Measurements from ENCODE around the gene SMIM20.

SMIM20 gene

GRCh38 chr4:25970226-25970675, 56.2 kb downstream of the SMIM20 start:
- DNase-seq (ENCODE audit: insufficient read length) (peak; percentile 23), FAIRE-seq (peak; percentile 85)
- TF ChIP-seq TAF1 (IDR thresholded peaks at IDR 0.05; ENCODE audit: borderline replicate concordance, low read depth, low read length) (no peak), POLR2AphosphoS5 (IDR thresholded peaks at IDR 0.05; ENCODE audit: low read depth, low read length) (no peak), POLR2A (IDR thresholded peaks at IDR 0.05; ENCODE audit: low read depth, low read length) (no peak)

- DNase-seq (ENCODE audit: insufficient read length) = no peak
- FAIRE-seq = peak; percentile 21
- no peak for TF ChIP-seq POLR2AphosphoS5 (IDR thresholded peaks at IDR 0.05; ENCODE audit: low read depth, low read length)
- no peak for TF ChIP-seq POLR2A (IDR thresholded peaks at IDR 0.05; ENCODE audit: low read depth, low read length)
- no peak for TF ChIP-seq TAF1 (IDR thresholded peaks at IDR 0.05; ENCODE audit: borderline replicate concordance, low read depth, low read length)
These were observed 56.8 kb downstream of the SMIM20 start for GRCh38 chr4:25970691-25971432.

- DNase-seq (ENCODE audit: insufficient read length) = no peak
- no peak for FAIRE-seq
- TF ChIP-seq POLR2A (IDR thresholded peaks at IDR 0.05; ENCODE audit: low read depth, low read length) (no peak), POLR2AphosphoS5 (IDR thresholded peaks at IDR 0.05; ENCODE audit: low read depth, low read length) (no peak), TAF1 (IDR thresholded peaks at IDR 0.05; ENCODE audit: borderline replicate concordance, low read depth, low read length) (no peak)
These were observed 58.3 kb downstream of the SMIM20 start for GRCh38 chr4:25972366-25972765.

GRCh38 chr4:25972984-25973745, 59.1 kb downstream of the SMIM20 start:
- TF ChIP-seq POLR2AphosphoS5 (IDR thresholded peaks at IDR 0.05; ENCODE audit: low read depth, low read length) (no peak), POLR2A (IDR thresholded peaks at IDR 0.05; ENCODE audit: low read depth, low read length) (no peak), TAF1 (IDR thresholded peaks at IDR 0.05; ENCODE audit: borderline replicate concordance, low read depth, low read length) (no peak)
- no peak for FAIRE-seq
- DNase-seq (ENCODE audit: insufficient read length) = no peak

GRCh38 chr4:25976780-25977179, 62.8 kb downstream of the SMIM20 start:
- FAIRE-seq = no peak
- no peak for TF ChIP-seq TAF1 (IDR thresholded peaks at IDR 0.05; ENCODE audit: borderline replicate concordance, low read depth, low read length)
- TF ChIP-seq POLR2A (IDR thresholded peaks at IDR 0.05; ENCODE audit: low read depth, low read length) = no peak
- no peak for TF ChIP-seq POLR2AphosphoS5 (IDR thresholded peaks at IDR 0.05; ENCODE audit: low read depth, low read length)
- DNase-seq (ENCODE audit: insufficient read length) = no peak

GRCh38 chr4:25977397-25978170, 63.6 kb downstream of the SMIM20 start:
- FAIRE-seq = no peak
- DNase-seq (ENCODE audit: insufficient read length) = no peak
- no peak for TF ChIP-seq POLR2A (IDR thresholded peaks at IDR 0.05; ENCODE audit: low read depth, low read length)

GRCh38 chr4:25978327-25978726, 64.3 kb downstream of the SMIM20 start:
- DNase-seq (ENCODE audit: insufficient read length) (no peak), FAIRE-seq (no peak)
- TF ChIP-seq POLR2AphosphoS5 (IDR thresholded peaks at IDR 0.05; ENCODE audit: low read depth, low read length) (no peak), TAF1 (IDR thresholded peaks at IDR 0.05; ENCODE audit: borderline replicate concordance, low read depth, low read length) (no peak), POLR2A (IDR thresholded peaks at IDR 0.05; ENCODE audit: low read depth, low read length) (no peak)

Measured in GM12892 (cell line).